IMR-90 (cell line): ENCODE results near the gene GH1.

Source experiments
- CTCF ChIP-seq: conservative IDR thresholded peaks from 2 replicates; pipeline ENCODE4 v1.5.1; 2012; ENCODE audit warnings: mild to moderate bottlenecking, low read depth, low read length, improper control_type of control experiment
- POLR2A ChIP-seq: IDR thresholded peaks from 2 replicates; pipeline ENCODE4 v1.6.1; 2012; ENCODE audit warnings: mild to moderate bottlenecking, low read depth, low read length

GRCh38 chr17:63960430-63960829 lies 41.8 kb upstream of the GH1 start:
- no peak for TF ChIP-seq CTCF
- TF ChIP-seq POLR2A: no peak
